ENCODE data around the gene GSX2.

- no peak for TF ChIP-seq POLR2A (IDR thresholded peaks at IDR 0.05)
- TF ChIP-seq, protein P1, sequence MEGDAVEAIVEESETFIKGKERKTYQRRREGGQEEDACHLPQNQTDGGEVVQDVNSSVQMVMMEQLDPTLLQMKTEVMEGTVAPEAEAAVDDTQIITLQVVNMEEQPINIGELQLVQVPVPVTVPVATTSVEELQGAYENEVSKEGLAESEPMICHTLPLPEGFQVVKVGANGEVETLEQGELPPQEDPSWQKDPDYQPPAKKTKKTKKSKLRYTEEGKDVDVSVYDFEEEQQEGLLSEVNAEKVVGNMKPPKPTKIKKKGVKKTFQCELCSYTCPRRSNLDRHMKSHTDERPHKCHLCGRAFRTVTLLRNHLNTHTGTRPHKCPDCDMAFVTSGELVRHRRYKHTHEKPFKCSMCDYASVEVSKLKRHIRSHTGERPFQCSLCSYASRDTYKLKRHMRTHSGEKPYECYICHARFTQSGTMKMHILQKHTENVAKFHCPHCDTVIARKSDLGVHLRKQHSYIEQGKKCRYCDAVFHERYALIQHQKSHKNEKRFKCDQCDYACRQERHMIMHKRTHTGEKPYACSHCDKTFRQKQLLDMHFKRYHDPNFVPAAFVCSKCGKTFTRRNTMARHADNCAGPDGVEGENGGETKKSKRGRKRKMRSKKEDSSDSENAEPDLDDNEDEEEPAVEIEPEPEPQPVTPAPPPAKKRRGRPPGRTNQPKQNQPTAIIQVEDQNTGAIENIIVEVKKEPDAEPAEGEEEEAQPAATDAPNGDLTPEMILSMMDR (IDR thresholded peaks at IDR 0.05) = no peak
Observed at GRCh38 chr4:54050214-54050904, 49.6 kb upstream of the GSX2 start.
